Uterus (tissue), 4 donors: ENCODE data around the gene RASSF1. TPM values are rescaled to one million over a fixed set of nuclear protein-coding genes. Genes with fewer than 3 reads are reported as not detected.

Experiments
- DNase-seq, 2 donors: peaks; one replicate each; pipeline ENCODE4 v3.0.0-alpha.2; 2019 to 2020
- H3K27ac ChIP-seq, 2 donors: fragments of 200-600 bp; sonication (generic); 1 replicate in 1 of 2; 2 replicates in 1 of 2; pipeline ENCODE4 v1.5.1; 2016 to 2018
- H3K27me3 ChIP-seq, 2 donors: fragments of 200-600 bp; sonication (generic); one replicate each; pipeline ENCODE4 v1.5.1; 2018 to 2019; ENCODE audit warnings: control low read depth in 1 of 2
- H3K36me3 ChIP-seq, 2 donors: fragments of 200-600 bp; sonication (generic); one replicate each; pipeline ENCODE4 v1.5.1; 2019; ENCODE audit warnings: control low read depth in 1 of 2
- H3K4me1 ChIP-seq, 2 donors: fragments of 200-600 bp; sonication (generic); one replicate each; pipeline ENCODE4 v1.5.1; 2018 to 2019; ENCODE audit warnings: control low read depth in 1 of 2
- H3K4me3 ChIP-seq, 2 donors: fragments of 200-600 bp; sonication (generic); 1 replicate in 1 of 2; 2 replicates in 1 of 2; pipeline ENCODE4 v1.5.1; 2018 to 2019; ENCODE audit warnings: mild to moderate bottlenecking in 1 of 2
- H3K9me3 ChIP-seq, 2 donors: fragments of 200-600 bp; sonication (generic); one replicate each; pipeline ENCODE4 v1.5.1; 2019; ENCODE audit warnings: control low read depth in 1 of 2
- POLR2A ChIP-seq, 2 donors: fragments of 450-650 bp; IDR thresholded peaks; one replicate each; pipeline ENCODE4 v1.6.1; 2016; ENCODE audit warnings: antibody characterized with exemption in 2 of 2, mild to moderate bottlenecking in 1 of 2, moderate library complexity in 1 of 2
- intact Hi-C: fragments of 100-400 bp; cut with DNase I; formaldehyde crosslinking; loops from one replicate; pipeline ENCODE4 v1.15.1; 2023; ENCODE audit warnings: low total_unique reads
- total RNA-seq, 4 donors: library from RNA; depleted of rRNA in 3 of 4; stranded (reverse); fragments of >200 nt in 3 of 4; gene quantifications; one replicate each; pipeline versions ENCODE4 v1.1.0 to v1.2.4, GENCODE V29; 2014 to 2023
- TF ChIP-seq, protein P1 (sequence below), 4 experiments: fragments of 200-600 bp in 2 of 4; fragments of 450-650 bp in 2 of 4; sonication (generic) in 2 of 4; IDR thresholded peaks; one replicate each; pipeline ENCODE4 v1.5.1; 2016 to 2019; ENCODE audit warnings: antibody characterized with exemption in 4 of 4, mild to moderate bottlenecking in 2 of 4, moderate library complexity in 1 of 4
- donor health status: DM: yes; HTN: yes; CAD: no.

Gene RASSF1
- total RNA-seq, 4 donors from 2014 or later, result 42.1 to 114 (median 44.6) TPM

DNA sequence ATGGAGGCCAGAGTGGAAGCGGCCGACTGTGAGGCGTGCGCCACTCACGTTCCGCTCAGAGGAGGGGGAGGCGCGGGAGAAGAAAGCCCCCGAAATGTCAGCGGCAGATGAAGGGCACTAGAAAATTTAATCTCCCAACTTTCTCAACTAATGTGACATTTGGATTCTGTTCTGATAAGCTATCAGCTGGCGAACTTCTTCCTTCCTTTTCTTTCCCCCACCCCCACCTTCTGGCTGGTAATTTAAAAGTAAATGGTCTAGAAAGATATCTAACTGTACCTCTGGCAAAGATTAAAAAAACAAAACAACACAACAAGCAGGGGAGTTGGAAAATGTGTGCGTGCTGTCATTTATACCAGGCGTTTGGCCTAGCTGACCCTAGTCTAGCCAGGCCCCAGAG lies 45.1 kb upstream of the RASSF1 start:
- H3K27ac ChIP-seq, result no peak overlapping the region
- TF ChIP-seq, protein P1, sequence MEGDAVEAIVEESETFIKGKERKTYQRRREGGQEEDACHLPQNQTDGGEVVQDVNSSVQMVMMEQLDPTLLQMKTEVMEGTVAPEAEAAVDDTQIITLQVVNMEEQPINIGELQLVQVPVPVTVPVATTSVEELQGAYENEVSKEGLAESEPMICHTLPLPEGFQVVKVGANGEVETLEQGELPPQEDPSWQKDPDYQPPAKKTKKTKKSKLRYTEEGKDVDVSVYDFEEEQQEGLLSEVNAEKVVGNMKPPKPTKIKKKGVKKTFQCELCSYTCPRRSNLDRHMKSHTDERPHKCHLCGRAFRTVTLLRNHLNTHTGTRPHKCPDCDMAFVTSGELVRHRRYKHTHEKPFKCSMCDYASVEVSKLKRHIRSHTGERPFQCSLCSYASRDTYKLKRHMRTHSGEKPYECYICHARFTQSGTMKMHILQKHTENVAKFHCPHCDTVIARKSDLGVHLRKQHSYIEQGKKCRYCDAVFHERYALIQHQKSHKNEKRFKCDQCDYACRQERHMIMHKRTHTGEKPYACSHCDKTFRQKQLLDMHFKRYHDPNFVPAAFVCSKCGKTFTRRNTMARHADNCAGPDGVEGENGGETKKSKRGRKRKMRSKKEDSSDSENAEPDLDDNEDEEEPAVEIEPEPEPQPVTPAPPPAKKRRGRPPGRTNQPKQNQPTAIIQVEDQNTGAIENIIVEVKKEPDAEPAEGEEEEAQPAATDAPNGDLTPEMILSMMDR (IDR thresholded peaks at IDR 0.05), result no peak
- no peak for TF ChIP-seq POLR2A (IDR thresholded peaks at IDR 0.05)
- intact Hi-C loops, result no loop called here
- no peaks in the 10 kb centered on the region for H3K4me1 ChIP-seq
- H3K9me3 ChIP-seq, result no peaks in the 10 kb centered on the region
- H3K36me3 ChIP-seq, result no peaks in the 10 kb centered on the region
- DNase-seq, result no peak
- no peak overlapping the region for H3K4me3 ChIP-seq
- H3K27me3 ChIP-seq, result no peaks in the 10 kb centered on the region

DNA sequence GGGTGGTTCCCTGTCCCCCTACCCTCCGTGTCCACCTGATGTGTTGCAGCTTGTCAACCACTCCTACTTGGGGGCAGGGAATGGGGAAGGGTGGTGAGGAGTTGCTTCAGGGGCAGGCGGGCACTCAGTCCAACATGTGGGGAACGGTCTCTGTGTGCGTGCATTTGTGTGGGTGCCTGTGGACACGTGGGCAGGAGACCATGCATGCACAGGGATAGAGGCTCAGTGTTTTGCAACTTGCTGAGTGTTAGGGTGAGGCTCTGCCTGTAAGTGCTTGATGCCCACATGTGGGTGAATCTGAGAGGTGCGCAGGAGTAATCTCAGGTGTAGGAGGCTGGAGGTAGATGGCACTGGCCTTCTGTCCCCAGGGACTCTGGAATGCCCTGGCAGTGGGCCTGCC lies 43.1 kb upstream of the RASSF1 start:
- no peaks in the 10 kb centered on the region for H3K27me3 ChIP-seq
- H3K36me3 ChIP-seq, result no peaks in the 10 kb centered on the region
- no peaks in the 10 kb centered on the region for H3K9me3 ChIP-seq
- TF ChIP-seq POLR2A (IDR thresholded peaks at IDR 0.05), result no peak
- TF ChIP-seq, protein P1 (IDR thresholded peaks at IDR 0.05), result no peak
- no peak overlapping the region for H3K27ac ChIP-seq
- H3K4me3 ChIP-seq, result no peak overlapping the region
- intact Hi-C loops, result no loop called here
- no peak for DNase-seq
- no peaks in the 10 kb centered on the region for H3K4me1 ChIP-seq

GRCh38 chr3:50382722-50383121 lies 42.1 kb upstream of the RASSF1 start:
- no peaks in the 10 kb centered on the region for H3K4me1 ChIP-seq
- H3K9me3 ChIP-seq, result no peaks in the 10 kb centered on the region
- no peak overlapping the region for H3K4me3 ChIP-seq
- no peak for DNase-seq
- no peaks in the 10 kb centered on the region for H3K27me3 ChIP-seq
- no peaks in the 10 kb centered on the region for H3K36me3 ChIP-seq
- H3K27ac ChIP-seq, result no peak overlapping the region
- TF ChIP-seq, protein P1 (IDR thresholded peaks at IDR 0.05), result no peak
- no peak for TF ChIP-seq POLR2A (IDR thresholded peaks at IDR 0.05)
- intact Hi-C loops, result no loop called here

DNA sequence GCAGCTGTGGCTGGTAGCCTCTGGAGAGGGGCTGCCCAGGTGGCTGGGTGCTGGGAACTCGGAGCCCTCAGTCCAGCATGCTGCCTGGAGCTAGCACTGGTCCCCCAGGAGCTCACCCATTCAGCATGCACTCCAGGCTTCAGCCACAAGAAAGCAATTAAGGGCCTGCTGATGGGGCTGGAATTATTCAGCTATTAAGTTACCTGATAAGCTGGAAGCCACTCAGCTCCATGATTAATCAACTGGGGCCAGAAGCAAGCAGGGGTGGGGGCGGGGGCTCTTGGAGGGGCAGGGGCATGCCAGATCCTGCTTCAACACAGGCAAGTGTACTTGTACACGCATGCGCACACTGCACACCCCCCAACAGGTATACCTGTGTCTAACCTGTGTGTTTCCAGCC lies 40.7 kb upstream of the RASSF1 start:
- DNase-seq, result no peak
- TF ChIP-seq, protein P1 (IDR thresholded peaks at IDR 0.05), result no peak
- no peak for TF ChIP-seq POLR2A (IDR thresholded peaks at IDR 0.05)
- Histone ChIP-seq H3K27ac (no peak overlapping the region), H3K27me3 (no peaks in the 10 kb centered on the region), H3K4me1 (no peaks in the 10 kb centered on the region), H3K9me3 (no peaks in the 10 kb centered on the region), H3K4me3 (no peak overlapping the region), H3K36me3 (no peaks in the 10 kb centered on the region)
- intact Hi-C loops, result no loop called here

DNA sequence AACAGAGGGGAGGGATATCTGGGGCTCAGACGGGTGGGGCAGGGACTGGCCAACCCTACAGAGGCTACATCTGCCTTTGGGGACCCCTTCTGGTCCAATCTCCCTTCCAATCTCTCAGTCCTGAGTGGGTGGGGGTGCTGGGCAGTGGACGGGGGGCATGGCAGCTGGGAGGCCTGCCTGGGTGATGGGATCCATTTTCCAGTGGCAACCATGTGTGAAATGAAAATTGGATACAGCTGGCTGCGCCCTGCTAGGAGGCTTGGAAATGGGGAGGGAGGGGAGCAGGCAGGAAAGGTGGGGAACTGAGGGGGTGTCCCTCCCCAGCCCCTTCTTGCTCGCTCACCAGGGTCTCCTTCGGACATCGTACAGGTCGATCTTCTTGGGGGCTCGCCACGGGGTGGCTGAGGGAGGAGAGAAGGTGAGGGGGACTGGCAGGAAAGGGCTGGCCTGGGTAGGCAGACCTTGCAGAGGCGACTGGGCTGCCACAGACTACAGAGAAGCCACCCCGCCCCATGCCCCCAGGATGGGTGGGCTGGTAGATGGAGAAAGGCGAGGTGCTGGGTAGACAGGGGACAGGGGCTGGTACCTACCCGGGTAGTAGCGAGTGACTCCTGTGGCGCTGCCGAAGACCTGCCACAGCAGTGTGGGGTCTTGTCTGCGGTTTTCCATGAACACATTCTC lies 39.9 kb upstream of the RASSF1 start:
- no peak overlapping the region for H3K4me3 ChIP-seq
- H3K9me3 ChIP-seq, result no peaks in the 10 kb centered on the region
- DNase-seq, result no peak
- no peaks in the 10 kb centered on the region for H3K4me1 ChIP-seq
- intact Hi-C loops, result no loop called here
- no peaks in the 10 kb centered on the region for H3K36me3 ChIP-seq
- no peak for TF ChIP-seq POLR2A (IDR thresholded peaks at IDR 0.05)
- TF ChIP-seq, protein P1 (IDR thresholded peaks at IDR 0.05), result no peak
- no peaks in the 10 kb centered on the region for H3K27me3 ChIP-seq
- H3K27ac ChIP-seq, result no peak overlapping the region
